Activated naive CD4-positive, alpha-beta T cell treated with anti-CD3 and anti-CD28 coated beads, Interleukin-2, amount 50 U/mL, for 16 hours (primary cell): ENCODE results near the gene CPSF4.
"Not testable (repeated sequence)": the region's sequence is repeated elsewhere in the genome, so short reads cannot be mapped to it uniquely, and the experiment has no call there.

Source experiments
- DNase-seq: peaks from one replicate; pipeline ENCODE4 v3.0.0-alpha.2; 2020

Gene CPSF4

GRCh38 chr7:99408379-99409191 lies 30.2 kb upstream of the CPSF4 start, which contains the start of the genes BUD31 and PDAP1:
Gene BUD31 (plus strand): TSS chr7:99408969. CDS start chr7:99411093, 2,124 bp downstream.
Gene PDAP1 (minus strand): TSS chr7:99408597. CDS start chr7:99408548, 49 bp downstream.
- DNase-seq, result peak; percentile 87

GRCh38 chr7:99409192-99409572 lies 29.6 kb upstream of the CPSF4 start:
- no peak for DNase-seq

- DNase-seq, result no peak
Measured at GRCh38 chr7:99409806-99410205, 28.9 kb upstream of the CPSF4 start.

GRCh38 chr7:99410635-99411034 lies 28.1 kb upstream of the CPSF4 start:
- DNase-seq, result no peak

GRCh38 chr7:99415513-99416127 lies 23.1 kb upstream of the CPSF4 start:
- DNase-seq, result not testable (repeated sequence)

GRCh38 chr7:99418260-99418659 lies 20.5 kb upstream of the CPSF4 start:
- DNase-seq, result no peak

GRCh38 chr7:99419323-99420021 lies 19.3 kb upstream of the CPSF4 start:
- DNase-seq, result no peak

- no peak for DNase-seq
Measured at GRCh38 chr7:99420213-99420612, 18.5 kb upstream of the CPSF4 start.

GRCh38 chr7:99420986-99421385 lies 17.8 kb upstream of the CPSF4 start:
- DNase-seq, result no peak

GRCh38 chr7:99422186-99422585 lies 16.6 kb upstream of the CPSF4 start:
- DNase-seq, result no peak

GRCh38 chr7:99422625-99423024 lies 16.1 kb upstream of the CPSF4 start:
- DNase-seq, result no peak

GRCh38 chr7:99424932-99425730 lies 13.6 kb upstream of the CPSF4 start:
- DNase-seq, result no peak

- DNase-seq, result no peak
Measured at GRCh38 chr7:99428972-99429566, 9.7 kb upstream of the CPSF4 start.

GRCh38 chr7:99429756-99430155 lies 9.0 kb upstream of the CPSF4 start:
- no peak for DNase-seq

GRCh38 chr7:99431756-99432540 lies 6.8 kb upstream of the CPSF4 start:
- not testable (repeated sequence) for DNase-seq

- no peak for DNase-seq
Measured at GRCh38 chr7:99433158-99433557, 5.6 kb upstream of the CPSF4 start.

- no peak for DNase-seq
Measured at GRCh38 chr7:99437946-99438572, 684 bp upstream of the CPSF4 start.

- DNase-seq, result no peak
Measured at GRCh38 chr7:99440195-99440594, 1.5 kb downstream of the CPSF4 start.

- no peak for DNase-seq
Measured at GRCh38 chr7:99446096-99446495, 7.4 kb downstream of the CPSF4 start.

- no peak for DNase-seq
Measured at GRCh38 chr7:99447943-99448342, 9.2 kb downstream of the CPSF4 start.

GRCh38 chr7:99448855-99449254 lies 10.1 kb downstream of the CPSF4 start:
- no peak for DNase-seq
